HCT116 (cell line): Measurements from ENCODE around the gene FGD4.

Source experiments
- ATF3 ChIP-seq: IDR thresholded peaks from 2 replicates; pipeline ENCODE4 v1.6.1; 2012
- EGR1 ChIP-seq: IDR thresholded peaks from 2 replicates; pipeline ENCODE4 v1.6.1; 2012; ENCODE audit warnings: low read depth
- EZH2 ChIP-seq: fragments of 200-600 bp; sonication (generic); IDR thresholded peaks from 2 replicates; pipeline ENCODE4 v1.6.1; 2017; ENCODE audit warnings: antibody characterized with exemption, mixed run types
- MAX ChIP-seq: IDR thresholded peaks from 2 replicates; pipeline ENCODE4 v1.6.1; 2012
- POLR2A ChIP-seq: IDR thresholded peaks from 2 replicates; pipeline ENCODE4 v1.7.0; 2011; ENCODE audit warnings: borderline replicate concordance; ENCODE audit not compliant: insufficient read depth, insufficient read length; ENCODE audit errors: extremely low read depth
- POLR2AphosphoS5 ChIP-seq: IDR thresholded peaks from 2 replicates; pipeline ENCODE4 v1.6.1; 2011; ENCODE audit warnings: mild to moderate bottlenecking, low read depth, low read length, moderate library complexity
- RAD21 ChIP-seq: IDR thresholded peaks from 2 replicates; pipeline ENCODE4 v1.6.1; 2012; ENCODE audit warnings: low read depth, mild to moderate bottlenecking
- REST ChIP-seq: IDR thresholded peaks from 2 replicates; pipeline ENCODE4 v1.6.1; 2012; ENCODE audit warnings: low read depth
- SIN3A ChIP-seq: IDR thresholded peaks from 2 replicates; pipeline ENCODE4 v1.6.1; 2012; ENCODE audit warnings: low read depth
- SP1 ChIP-seq: IDR thresholded peaks from 2 replicates; pipeline ENCODE4 v1.6.1; 2012; ENCODE audit warnings: low read depth
- SRF ChIP-seq: IDR thresholded peaks from 2 replicates; pipeline ENCODE4 v1.6.1; 2012; ENCODE audit warnings: low read depth
- ZBTB33 ChIP-seq: IDR thresholded peaks from 2 replicates; pipeline ENCODE4 v1.6.1; 2011; ENCODE audit warnings: mild to moderate bottlenecking, low read length, moderate library complexity; ENCODE audit not compliant: insufficient replicate concordance; ENCODE audit errors: extremely low read depth
- ZNF274 ChIP-seq: fragments of 200-500 bp; sonication (Bioruptor generic); IDR thresholded peaks from 2 replicates; pipeline ENCODE4 v1.6.1; 2014; ENCODE audit warnings: mild to moderate bottlenecking, low read depth, low read length, inconsistent platforms
- TF ChIP-seq, protein P1 (sequence below), 3 experiments: fragments of 200-600 bp in 1 of 3; sonication (generic) in 1 of 3; IDR thresholded peaks in 2 of 3; conservative IDR thresholded peaks in 1 of 3; 2 replicates each; pipeline ENCODE4 v1.5.1; 2012 to 2017; ENCODE audit warnings: low read depth in 2 of 3, low read length in 2 of 3, antibody characterized with exemption in 1 of 3, borderline replicate concordance in 1 of 3, control low read depth in 1 of 3, mild to moderate bottlenecking in 1 of 3, mixed read lengths in 1 of 3, mixed run types in 1 of 3, moderate library complexity in 1 of 3; ENCODE audit not compliant: insufficient read depth in 1 of 3

DNA sequence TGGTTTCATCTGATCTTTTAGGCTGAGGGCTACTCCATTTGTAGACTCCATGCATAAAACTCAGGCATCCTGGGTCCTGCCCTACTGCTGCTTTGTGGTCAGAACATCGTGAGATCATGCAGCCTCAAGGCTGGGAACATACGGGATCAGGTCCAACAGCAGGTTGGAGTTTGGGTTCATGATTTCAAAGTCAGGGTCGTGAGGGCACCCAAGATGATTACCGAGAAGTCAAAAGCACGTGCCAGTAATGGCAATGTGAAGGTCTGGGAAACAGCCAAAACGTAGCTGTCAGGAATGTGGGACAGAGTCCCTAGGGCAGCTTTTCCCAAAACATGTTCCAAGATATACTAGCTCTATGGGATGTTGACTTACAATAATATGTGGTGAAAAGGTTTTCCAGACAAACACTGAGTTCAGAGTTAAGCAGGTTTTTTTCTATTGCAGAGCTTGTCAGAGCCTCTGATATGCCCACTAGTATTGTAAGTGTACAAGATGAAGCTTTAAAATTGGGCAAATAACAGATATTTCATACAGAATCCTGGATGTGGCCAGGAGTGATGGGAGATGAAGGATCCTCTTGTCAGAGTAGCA is 149.4 kb downstream of the FGD4 start:
- no peak for TF ChIP-seq POLR2AphosphoS5
- no peak for TF ChIP-seq ATF3
- TF ChIP-seq, protein P1, sequence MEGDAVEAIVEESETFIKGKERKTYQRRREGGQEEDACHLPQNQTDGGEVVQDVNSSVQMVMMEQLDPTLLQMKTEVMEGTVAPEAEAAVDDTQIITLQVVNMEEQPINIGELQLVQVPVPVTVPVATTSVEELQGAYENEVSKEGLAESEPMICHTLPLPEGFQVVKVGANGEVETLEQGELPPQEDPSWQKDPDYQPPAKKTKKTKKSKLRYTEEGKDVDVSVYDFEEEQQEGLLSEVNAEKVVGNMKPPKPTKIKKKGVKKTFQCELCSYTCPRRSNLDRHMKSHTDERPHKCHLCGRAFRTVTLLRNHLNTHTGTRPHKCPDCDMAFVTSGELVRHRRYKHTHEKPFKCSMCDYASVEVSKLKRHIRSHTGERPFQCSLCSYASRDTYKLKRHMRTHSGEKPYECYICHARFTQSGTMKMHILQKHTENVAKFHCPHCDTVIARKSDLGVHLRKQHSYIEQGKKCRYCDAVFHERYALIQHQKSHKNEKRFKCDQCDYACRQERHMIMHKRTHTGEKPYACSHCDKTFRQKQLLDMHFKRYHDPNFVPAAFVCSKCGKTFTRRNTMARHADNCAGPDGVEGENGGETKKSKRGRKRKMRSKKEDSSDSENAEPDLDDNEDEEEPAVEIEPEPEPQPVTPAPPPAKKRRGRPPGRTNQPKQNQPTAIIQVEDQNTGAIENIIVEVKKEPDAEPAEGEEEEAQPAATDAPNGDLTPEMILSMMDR (IDR thresholded peaks at IDR 0.05 in 2 of 3, conservative IDR thresholded peaks at IDR 0.05 in 1 of 3; ENCODE audit: borderline replicate concordance in 1 of 3, insufficient read depth in 1 of 3, low read depth in 2 of 3, low read length in 2 of 3), result no peak
- TF ChIP-seq POLR2A, result no peak
- no peak for TF ChIP-seq EZH2
- no peak for TF ChIP-seq REST
- no peak for TF ChIP-seq ZNF274
- no peak for TF ChIP-seq EGR1
- no peak for TF ChIP-seq SP1
- TF ChIP-seq SIN3A, result no peak
- no peak for TF ChIP-seq ZBTB33
- no peak for TF ChIP-seq MAX
- no peak for TF ChIP-seq RAD21
- no peak for TF ChIP-seq SRF
